HepG2 (cell line): Measurements from ENCODE around the gene TEAD1. TPM values are rescaled to one million over a fixed set of nuclear protein-coding genes. Genes with fewer than 3 reads are reported as not detected.

ENCODE experiments used
- ATAC-seq: fragments of 200-7000 bp; cut with Tn5 transposase; 3 replicates; pipeline ENCODE4 v1.9.1; 2020; ENCODE audit warnings: mild to moderate bottlenecking, moderate library complexity
- BruUV-seq: library from RNA; stranded (reverse); fragments of 400-500 nt; replicated peaks from 2 replicates; lab custom pipeline; 2021; lab: Mats Ljungman, UMichigan
- CTCF ChIA-PET: fragments of 300-600 bp; formaldehyde crosslinking; extraction: SDS; loops from one replicate; lab custom pipeline; 2021; ENCODE audit warnings: low total read pairs, inconsistent platforms, low intra/inter-chr PET ratio; lab: Yijun Ruan, JAX
- POLR2A ChIA-PET: fragments of 350-600 bp; sonication (Branson Sonifier 250); formaldehyde crosslinking; loops from one replicate; lab custom pipeline; 2020; ENCODE audit warnings: antibody characterized with exemption, inconsistent platforms; lab: Yijun Ruan, JAX
- DNase-seq: peaks from one replicate; pipeline ENCODE4 v3.0.0-alpha.2; 2015; ENCODE audit warnings: low spot score
- FAIRE-seq: peaks from 3 replicates; lab custom pipeline; 2011; peaks lifted over from hg19 to GRCh38; lab: Jason Lieb, UNC
- H2AFZ ChIP-seq: one replicate; pipeline ENCODE4 v1.6.1; 2011; ENCODE audit warnings: low read length, inconsistent platforms
- H3K27ac ChIP-seq: fragments of 300-600 bp; 3 replicates; pipeline ENCODE4 v1.8.0; 2011; ENCODE audit warnings: mixed run types, mild to moderate bottlenecking, mixed read lengths, low read length, inconsistent platforms; ENCODE audit not compliant: insufficient read depth; ENCODE audit errors: extremely low read length
- H3K27me3 ChIP-seq, 2 experiments: fragments of 200-600 bp in 1 of 2; 2 replicates in 1 of 2; 3 replicates in 1 of 2; pipeline versions ENCODE4 v1.6.0 to v1.8.0; 2011; ENCODE audit warnings: low read length in 2 of 2, mild to moderate bottlenecking in 2 of 2, moderate library complexity in 2 of 2, inconsistent platforms in 1 of 2; ENCODE audit not compliant: insufficient read depth in 2 of 2, control insufficient read depth in 1 of 2
- H3K36me3 ChIP-seq, 2 experiments: fragments of 200-600 bp in 1 of 2; replicated peaks in 1 of 2; 2 replicates in 1 of 2; 3 replicates in 1 of 2; pipeline versions ENCODE4 v1.5.1 to v1.8.0; 2011; ENCODE audit warnings: low read length in 2 of 2, inconsistent platforms in 1 of 2; ENCODE audit not compliant: insufficient read depth in 2 of 2, control insufficient read depth in 1 of 2
- H3K4me1 ChIP-seq: 2 replicates; pipeline ENCODE4 v1.5.1; 2012; ENCODE audit warnings: low read length, inconsistent platforms; ENCODE audit not compliant: insufficient read depth
- H3K4me2 ChIP-seq: 2 replicates; pipeline ENCODE4 v1.6.0; 2011; ENCODE audit warnings: low read depth, low read length, inconsistent platforms
- H3K4me3 ChIP-seq, 3 experiments: fragments of 200-600 bp in 1 of 3; sonication (generic), shearing (Covaris generic) in 1 of 3; replicated peaks in 1 of 3; 2 replicates each; pipeline ENCODE4 v1.5.1; 2011 to 2016; ENCODE audit warnings: low read length in 3 of 3, inconsistent platforms in 2 of 3, low read depth in 2 of 3, mild to moderate bottlenecking in 2 of 3, control low read depth in 1 of 3, mixed read lengths in 1 of 3; ENCODE audit not compliant: insufficient read depth in 1 of 3
- H3K79me2 ChIP-seq: one replicate; pipeline ENCODE4 v1.6.1; 2011; ENCODE audit warnings: low read length, inconsistent platforms; ENCODE audit not compliant: insufficient read depth
- H3K9ac ChIP-seq: 2 replicates; pipeline ENCODE4 v1.6.0; 2011; ENCODE audit warnings: mild to moderate bottlenecking, low read depth, low read length, inconsistent platforms; ENCODE audit not compliant: insufficient read depth
- H3K9me3 ChIP-seq: 2 replicates; pipeline ENCODE4 v1.5.1; 2012; ENCODE audit warnings: mild to moderate bottlenecking, low read length
- H4K20me1 ChIP-seq: 2 replicates; pipeline ENCODE4 v1.6.0; 2011; ENCODE audit warnings: inconsistent platforms, mild to moderate bottlenecking, low read length, moderate library complexity; ENCODE audit not compliant: insufficient read depth
- ETV5 ChIP-seq: IDR thresholded peaks from 2 replicates; pipeline ENCODE4 v1.6.1; 2018; ENCODE audit warnings: missing biosample characterization, missing genetic modification reagents, inconsistent platforms, borderline replicate concordance
- MAFF ChIP-seq: IDR thresholded peaks from 2 replicates; pipeline ENCODE4 v1.6.1; 2011; ENCODE audit warnings: low read depth, low read length, improper control_type of control experiment
- SALL2 ChIP-seq: sonication (generic); formaldehyde crosslinking; IDR thresholded peaks from 2 replicates; pipeline ENCODE4 v1.8.1; 2023; ENCODE audit warnings: mild to moderate bottlenecking, missing genetic modification reagents, inconsistent platforms
- TCF7 ChIP-seq: sonication (generic); IDR thresholded peaks from 2 replicates; pipeline ENCODE4 v1.6.1; 2016; ENCODE audit warnings: antibody characterized with exemption, low read depth
- ZFP41 ChIP-seq: sonication (generic); formaldehyde crosslinking; IDR thresholded peaks from 2 replicates; pipeline ENCODE4 v1.4.0; 2020; ENCODE audit warnings: mild to moderate bottlenecking, missing genetic modification reagents, borderline replicate concordance
- ZNF234 ChIP-seq: sonication (generic); formaldehyde crosslinking; conservative IDR thresholded peaks from 2 replicates; pipeline ENCODE4 v1.5.1; 2020; ENCODE audit warnings: mild to moderate bottlenecking, missing genetic modification reagents
- ZNF496 ChIP-seq: sonication (generic); formaldehyde crosslinking; IDR thresholded peaks from 2 replicates; pipeline ENCODE4 v1.8.1; 2023; ENCODE audit warnings: mild to moderate bottlenecking, moderate library complexity, missing genetic modification reagents; ENCODE audit not compliant: insufficient replicate concordance
- ZNF7 ChIP-seq: IDR thresholded peaks from 2 replicates; pipeline ENCODE4 v1.6.1; 2016; ENCODE audit warnings: missing biosample characterization, missing genetic modification reagents
- ZNF749 ChIP-seq: sonication (generic); formaldehyde crosslinking; IDR thresholded peaks from 2 replicates; pipeline ENCODE4 v1.8.0; 2022; ENCODE audit warnings: mild to moderate bottlenecking, missing genetic modification reagents, moderate library complexity, borderline replicate concordance
- ZNF816 ChIP-seq: sonication (generic); formaldehyde crosslinking; IDR thresholded peaks from 2 replicates; pipeline ENCODE4 v1.8.0; 2022; ENCODE audit warnings: missing genetic modification reagents, mild to moderate bottlenecking, borderline replicate concordance
- ZNF83 ChIP-seq: sonication (generic); formaldehyde crosslinking; IDR thresholded peaks from 2 replicates; pipeline ENCODE4 v1.4.0; 2020; ENCODE audit warnings: missing genetic modification reagents, mild to moderate bottlenecking, borderline replicate concordance
- WGBS: methylation state at CpG from one replicate; pipeline ENCODE4 v1.1.6; 2017; ENCODE audit warnings: low lambda C conversion rate; 5-methylcytosine and 5-hydroxymethylcytosine counted together
- in situ Hi-C: cut with HindIII; loops from 2 replicates; pipeline ENCODE4 v1.10.0; 2017; ENCODE audit warnings: low pct_unique_long_range_greater_than_20kb; ENCODE audit not compliant: extremely low pct_ligation_motif_present
- intact Hi-C: fragments of 100-400 bp; cut with micrococcal nuclease; formaldehyde crosslinking; loops from one replicate; pipeline ENCODE4 v1.10.0; 2022; ENCODE audit not compliant: unreplicated experiment
- polyA plus RNA-seq, 8 experiments: library from polyadenylated mRNA; depleted of rRNA in 3 of 8; stranded (reverse) in 7 of 8; unstranded in 1 of 8; fragments of >200 nt; fragmentation: Illumina TruSeq in 4 of 8; extraction: Trizol in 4 of 8; gene quantifications; 2 replicates each; pipeline versions ENCODE4 v1.2.1 to v1.2.3, GENCODE V29; 2011 to 2016; ENCODE audit warnings: low read depth in 4 of 8, missing spikeins in 1 of 8, mixed read lengths in 1 of 8; ENCODE audit not compliant: insufficient read depth in 1 of 8
- total RNA-seq, 5 experiments: library from RNA; depleted of rRNA; stranded (reverse); fragments of >200 nt; fragmentation: Illumina TruSeq; extraction: Trizol; gene quantifications; 2 replicates each; pipeline ENCODE4 v1.2.3, GENCODE V29; 2016; ENCODE audit warnings: low read depth in 1 of 5
- TF ChIP-seq, protein P1 (sequence below): sonication (generic); formaldehyde crosslinking; IDR thresholded peaks from 2 replicates; pipeline ENCODE4 v1.4.0; 2020; ENCODE audit warnings: mild to moderate bottlenecking, missing genetic modification reagents, borderline replicate concordance
- TF ChIP-seq, protein P2 (sequence below): sonication (generic); formaldehyde crosslinking; IDR thresholded peaks from 2 replicates; pipeline ENCODE4 v1.4.0; 2020; ENCODE audit warnings: missing genetic modification reagents
- TF ChIP-seq, protein P3 (sequence below), 2 experiments: IDR thresholded peaks; 2 replicates each; pipeline ENCODE4 v1.6.1; 2011 to 2012; ENCODE audit warnings: low read length in 2 of 2, borderline replicate concordance in 1 of 2, low read depth in 1 of 2, mild to moderate bottlenecking in 1 of 2, moderate library complexity in 1 of 2

TEAD1 gene
- total and polyA plus RNA-seq, 2 of the 13 experiments (the other 11 are each of a cell fraction or from before 2014, with no cell fraction given) = 20.1 to 30.5 TPM

DNA sequence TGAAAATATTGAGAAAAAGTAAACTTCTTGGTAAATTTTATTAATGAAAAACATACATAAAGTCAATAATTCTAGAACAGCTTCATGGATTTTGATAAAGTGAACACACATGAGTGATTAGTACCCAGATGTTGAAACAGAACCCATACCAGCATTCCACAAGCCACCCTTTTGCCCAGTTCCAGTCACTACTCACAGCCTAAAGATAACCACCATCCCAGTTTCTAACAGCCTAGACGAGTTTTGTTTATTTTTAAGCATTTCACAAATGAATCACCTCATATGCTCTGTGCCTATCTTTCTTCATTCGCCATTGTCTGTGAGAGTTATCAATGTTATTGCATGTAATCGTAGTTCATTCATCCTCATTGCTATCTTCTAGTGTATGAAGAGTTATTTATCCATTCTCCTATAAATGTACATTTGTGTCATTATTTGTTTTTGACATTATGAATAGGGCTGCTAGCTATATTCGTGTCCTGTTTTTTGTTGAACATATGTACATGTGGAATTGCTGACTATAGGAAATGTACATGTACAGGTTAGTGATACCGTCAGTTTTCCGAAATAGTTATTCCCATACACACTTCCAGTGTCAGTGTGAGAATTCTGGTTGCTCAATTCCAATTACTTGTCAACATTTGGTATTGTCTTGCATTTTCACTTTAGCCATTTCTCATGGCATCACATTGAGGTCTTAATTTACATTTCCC is 44.5 kb upstream of the TEAD1 start:
- no peak for DNase-seq
- in situ Hi-C loops (no loop called here), intact Hi-C loops (no loop called here)
- ChIA-PET POLR2A (no interaction called here), CTCF (no interaction called here)
- no peak for ATAC-seq
- H4K20me1 ChIP-seq = no peaks in the 10 kb centered on the region
- no TSS peak for BruUV-seq
- H2AFZ ChIP-seq = no peak overlapping the region
- 25% methylated on average over 6 of the region's 6 CpGs for WGBS
- no peaks in the 10 kb centered on the region for H3K36me3 ChIP-seq
- no peak overlapping the region for H3K4me2 ChIP-seq
- no peaks in the 10 kb centered on the region for H3K79me2 ChIP-seq
- no peak overlapping the region for H3K9ac ChIP-seq
- H3K4me1 ChIP-seq = no peaks in the 10 kb centered on the region
- H3K27ac ChIP-seq = no peak overlapping the region
- H3K4me3 ChIP-seq = no peak overlapping the region
- FAIRE-seq = no peak
- H3K27me3 ChIP-seq = no peaks in the 10 kb centered on the region
- no peaks in the 10 kb centered on the region for H3K9me3 ChIP-seq
- TF ChIP-seq ZNF816 (CRISPR knock-in tag) (no peak), ZNF83 (CRISPR knock-in tag) (no peak), ZNF496 (CRISPR knock-in tag) (no peak), ZFP41 (CRISPR knock-in tag) (no peak), SALL2 (CRISPR knock-in tag) (no peak), TCF7 (no peak), ZNF234 (CRISPR knock-in tag) (no peak), ZNF749 (CRISPR knock-in tag) (no peak), MAFF (peak; percentile 44), ETV5 (CRISPR knock-in tag) (no peak), ZNF7 (CRISPR knock-in tag) (peak; percentile 60)
- TF ChIP-seq, protein P1, sequence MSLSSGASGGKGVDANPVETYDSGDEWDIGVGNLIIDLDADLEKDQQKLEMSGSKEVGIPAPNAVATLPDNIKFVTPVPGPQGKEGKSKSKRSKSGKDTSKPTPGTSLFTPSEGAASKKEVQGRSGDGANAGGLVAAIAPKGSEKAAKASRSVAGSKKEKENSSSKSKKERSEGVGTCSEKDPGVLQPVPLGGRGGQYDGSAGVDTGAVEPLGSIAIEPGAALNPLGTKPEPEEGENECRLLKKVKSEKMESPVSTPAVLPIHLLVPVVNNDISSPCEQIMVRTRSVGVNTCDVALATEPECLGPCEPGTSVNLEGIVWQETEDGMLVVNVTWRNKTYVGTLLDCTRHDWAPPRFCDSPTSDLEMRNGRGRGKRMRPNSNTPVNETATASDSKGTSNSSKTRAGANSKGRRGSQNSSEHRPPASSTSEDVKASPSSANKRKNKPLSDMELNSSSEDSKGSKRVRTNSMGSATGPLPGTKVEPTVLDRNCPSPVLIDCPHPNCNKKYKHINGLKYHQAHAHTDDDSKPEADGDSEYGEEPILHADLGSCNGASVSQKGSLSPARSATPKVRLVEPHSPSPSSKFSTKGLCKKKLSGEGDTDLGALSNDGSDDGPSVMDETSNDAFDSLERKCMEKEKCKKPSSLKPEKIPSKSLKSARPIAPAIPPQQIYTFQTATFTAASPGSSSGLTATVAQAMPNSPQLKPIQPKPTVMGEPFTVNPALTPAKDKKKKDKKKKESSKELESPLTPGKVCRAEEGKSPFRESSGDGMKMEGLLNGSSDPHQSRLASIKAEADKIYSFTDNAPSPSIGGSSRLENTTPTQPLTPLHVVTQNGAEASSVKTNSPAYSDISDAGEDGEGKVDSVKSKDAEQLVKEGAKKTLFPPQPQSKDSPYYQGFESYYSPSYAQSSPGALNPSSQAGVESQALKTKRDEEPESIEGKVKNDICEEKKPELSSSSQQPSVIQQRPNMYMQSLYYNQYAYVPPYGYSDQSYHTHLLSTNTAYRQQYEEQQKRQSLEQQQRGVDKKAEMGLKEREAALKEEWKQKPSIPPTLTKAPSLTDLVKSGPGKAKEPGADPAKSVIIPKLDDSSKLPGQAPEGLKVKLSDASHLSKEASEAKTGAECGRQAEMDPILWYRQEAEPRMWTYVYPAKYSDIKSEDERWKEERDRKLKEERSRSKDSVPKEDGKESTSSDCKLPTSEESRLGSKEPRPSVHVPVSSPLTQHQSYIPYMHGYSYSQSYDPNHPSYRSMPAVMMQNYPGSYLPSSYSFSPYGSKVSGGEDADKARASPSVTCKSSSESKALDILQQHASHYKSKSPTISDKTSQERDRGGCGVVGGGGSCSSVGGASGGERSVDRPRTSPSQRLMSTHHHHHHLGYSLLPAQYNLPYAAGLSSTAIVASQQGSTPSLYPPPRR (CRISPR knock-in tag) = no peak
- TF ChIP-seq, protein P2, sequence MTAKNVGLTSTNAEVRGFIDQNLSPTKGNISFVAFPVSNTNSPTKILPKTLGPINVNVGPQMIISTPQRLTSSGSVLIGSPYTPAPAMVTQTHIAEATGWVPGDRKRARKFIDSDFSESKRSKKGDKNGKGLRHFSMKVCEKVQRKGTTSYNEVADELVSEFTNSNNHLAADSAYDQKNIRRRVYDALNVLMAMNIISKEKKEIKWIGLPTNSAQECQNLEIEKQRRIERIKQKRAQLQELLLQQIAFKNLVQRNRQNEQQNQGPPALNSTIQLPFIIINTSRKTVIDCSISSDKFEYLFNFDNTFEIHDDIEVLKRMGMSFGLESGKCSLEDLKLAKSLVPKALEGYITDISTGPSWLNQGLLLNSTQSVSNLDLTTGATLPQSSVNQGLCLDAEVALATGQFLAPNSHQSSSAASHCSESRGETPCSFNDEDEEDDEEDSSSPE = no peak
- TF ChIP-seq, protein P3, sequence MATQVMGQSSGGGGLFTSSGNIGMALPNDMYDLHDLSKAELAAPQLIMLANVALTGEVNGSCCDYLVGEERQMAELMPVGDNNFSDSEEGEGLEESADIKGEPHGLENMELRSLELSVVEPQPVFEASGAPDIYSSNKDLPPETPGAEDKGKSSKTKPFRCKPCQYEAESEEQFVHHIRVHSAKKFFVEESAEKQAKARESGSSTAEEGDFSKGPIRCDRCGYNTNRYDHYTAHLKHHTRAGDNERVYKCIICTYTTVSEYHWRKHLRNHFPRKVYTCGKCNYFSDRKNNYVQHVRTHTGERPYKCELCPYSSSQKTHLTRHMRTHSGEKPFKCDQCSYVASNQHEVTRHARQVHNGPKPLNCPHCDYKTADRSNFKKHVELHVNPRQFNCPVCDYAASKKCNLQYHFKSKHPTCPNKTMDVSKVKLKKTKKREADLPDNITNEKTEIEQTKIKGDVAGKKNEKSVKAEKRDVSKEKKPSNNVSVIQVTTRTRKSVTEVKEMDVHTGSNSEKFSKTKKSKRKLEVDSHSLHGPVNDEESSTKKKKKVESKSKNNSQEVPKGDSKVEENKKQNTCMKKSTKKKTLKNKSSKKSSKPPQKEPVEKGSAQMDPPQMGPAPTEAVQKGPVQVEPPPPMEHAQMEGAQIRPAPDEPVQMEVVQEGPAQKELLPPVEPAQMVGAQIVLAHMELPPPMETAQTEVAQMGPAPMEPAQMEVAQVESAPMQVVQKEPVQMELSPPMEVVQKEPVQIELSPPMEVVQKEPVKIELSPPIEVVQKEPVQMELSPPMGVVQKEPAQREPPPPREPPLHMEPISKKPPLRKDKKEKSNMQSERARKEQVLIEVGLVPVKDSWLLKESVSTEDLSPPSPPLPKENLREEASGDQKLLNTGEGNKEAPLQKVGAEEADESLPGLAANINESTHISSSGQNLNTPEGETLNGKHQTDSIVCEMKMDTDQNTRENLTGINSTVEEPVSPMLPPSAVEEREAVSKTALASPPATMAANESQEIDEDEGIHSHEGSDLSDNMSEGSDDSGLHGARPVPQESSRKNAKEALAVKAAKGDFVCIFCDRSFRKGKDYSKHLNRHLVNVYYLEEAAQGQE (IDR thresholded peaks at IDR 0.05; ENCODE audit: borderline replicate concordance in 1 of 2, low read depth in 1 of 2, low read length in 2 of 2) = no peak
